Measurements from ENCODE around the gene DECR2.

DNA sequence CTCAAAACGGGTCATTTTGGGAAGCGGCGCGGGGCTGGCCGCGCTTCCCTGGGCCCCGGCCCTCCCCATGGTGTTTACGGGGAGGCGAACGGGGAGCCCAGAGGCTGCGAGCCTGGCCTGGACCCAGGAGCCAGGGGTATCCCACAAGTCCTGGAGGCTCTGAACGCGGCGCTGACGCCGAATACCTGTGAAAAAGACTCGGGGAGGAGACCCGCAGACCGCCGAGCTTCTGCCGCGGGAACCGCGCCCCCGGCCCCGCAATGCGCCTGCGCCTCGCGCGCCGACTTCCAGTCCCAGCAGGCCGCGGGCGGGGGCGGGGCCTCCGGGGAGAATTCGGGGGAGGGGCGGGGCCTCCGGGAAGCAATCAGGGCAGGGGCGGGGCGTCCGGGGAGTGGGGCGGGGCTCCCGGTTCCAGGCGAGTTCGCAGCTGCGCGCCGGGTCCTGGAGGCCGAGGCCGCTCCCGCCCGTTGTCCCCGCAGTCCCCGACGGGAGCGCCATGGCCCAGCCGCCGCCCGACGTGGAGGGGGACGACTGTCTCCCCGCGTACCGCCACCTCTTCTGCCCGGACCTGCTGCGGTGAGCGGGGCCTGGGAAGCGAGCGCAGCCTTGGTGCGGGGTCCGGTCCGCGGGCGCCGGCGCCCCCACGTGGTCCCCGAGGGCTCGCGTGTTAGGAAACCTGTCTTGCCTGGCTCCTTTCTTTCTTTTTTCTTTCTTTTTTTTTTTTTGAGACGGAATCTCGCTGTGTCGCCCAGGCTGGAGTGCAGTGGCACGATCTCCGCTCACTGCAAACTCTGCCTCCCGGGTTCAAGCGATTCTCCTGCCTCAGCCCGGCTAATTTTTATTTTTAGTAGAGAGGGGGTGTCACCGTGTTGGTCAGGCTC lies at the start of gene DECR2:
- TF ChIP-seq, protein P1, sequence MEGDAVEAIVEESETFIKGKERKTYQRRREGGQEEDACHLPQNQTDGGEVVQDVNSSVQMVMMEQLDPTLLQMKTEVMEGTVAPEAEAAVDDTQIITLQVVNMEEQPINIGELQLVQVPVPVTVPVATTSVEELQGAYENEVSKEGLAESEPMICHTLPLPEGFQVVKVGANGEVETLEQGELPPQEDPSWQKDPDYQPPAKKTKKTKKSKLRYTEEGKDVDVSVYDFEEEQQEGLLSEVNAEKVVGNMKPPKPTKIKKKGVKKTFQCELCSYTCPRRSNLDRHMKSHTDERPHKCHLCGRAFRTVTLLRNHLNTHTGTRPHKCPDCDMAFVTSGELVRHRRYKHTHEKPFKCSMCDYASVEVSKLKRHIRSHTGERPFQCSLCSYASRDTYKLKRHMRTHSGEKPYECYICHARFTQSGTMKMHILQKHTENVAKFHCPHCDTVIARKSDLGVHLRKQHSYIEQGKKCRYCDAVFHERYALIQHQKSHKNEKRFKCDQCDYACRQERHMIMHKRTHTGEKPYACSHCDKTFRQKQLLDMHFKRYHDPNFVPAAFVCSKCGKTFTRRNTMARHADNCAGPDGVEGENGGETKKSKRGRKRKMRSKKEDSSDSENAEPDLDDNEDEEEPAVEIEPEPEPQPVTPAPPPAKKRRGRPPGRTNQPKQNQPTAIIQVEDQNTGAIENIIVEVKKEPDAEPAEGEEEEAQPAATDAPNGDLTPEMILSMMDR (conservative IDR thresholded peaks at IDR 0.05) = peak; percentile 74
- TF ChIP-seq ZFX (IDR thresholded peaks at IDR 0.05) = peak; percentile 44; the same call in 1 of the 2 replicates

All from C4-2B (cell line).